AG09319 (cell line): ENCODE data around the gene SGO2.

Experiments
- DNase-seq: peaks from one replicate; pipeline ENCODE4 v3.0.0-alpha.2; 2010; ENCODE audit warnings: low read depth; ENCODE audit errors: extremely low read depth
- CTCF ChIP-seq: IDR thresholded peaks from 2 replicates; pipeline ENCODE4 v1.5.1; 2011; ENCODE audit warnings: low read depth, mild to moderate bottlenecking, inconsistent platforms, low read length, moderate library complexity

Gene SGO2

GRCh38 chr2:200502196-200502595 lies 23.8 kb upstream of the SGO2 start:
- no peak for TF ChIP-seq CTCF
- no peak for DNase-seq

GRCh38 chr2:200506679-200507078 lies 19.3 kb upstream of the SGO2 start:
- DNase-seq = no peak
- TF ChIP-seq CTCF = no peak

- TF ChIP-seq CTCF = no peak
- DNase-seq = no peak
Measured at GRCh38 chr2:200507179-200507578, 18.8 kb upstream of the SGO2 start.

- TF ChIP-seq CTCF = no peak
- DNase-seq = no peak
Measured at GRCh38 chr2:200509235-200509611, 16.8 kb upstream of the SGO2 start.

GRCh38 chr2:200509612-200510433 lies 16.2 kb upstream of the SGO2 start, which contains the start of gene KCTD18:
TSS of gene KCTD18 (minus strand) at chr2:200510068. CDS start at chr2:200507016, 3,052 bp downstream.
- peak; percentile 70 for DNase-seq
- peak; percentile 64 for TF ChIP-seq CTCF

GRCh38 chr2:200515155-200515554 lies 10.9 kb upstream of the SGO2 start:
- no peak for DNase-seq
- no peak for TF ChIP-seq CTCF

GRCh38 chr2:200523158-200523557 lies 2.8 kb upstream of the SGO2 start:
- no peak for DNase-seq
- TF ChIP-seq CTCF = no peak
